ENCODE data around the gene GLUD1. TPM values are rescaled to one million over a fixed set of nuclear protein-coding genes. Genes with fewer than 3 reads are reported as not detected.
A peak's percentile ranks its signal among the peaks of the same experiment; 100 is the strongest.
"Not testable (repeated sequence)": the region's sequence is repeated elsewhere in the genome, so short reads cannot be mapped to it uniquely, and the experiment has no call there.

The GLUD1 gene
- total and polyA plus RNA-seq, 2 experiments from 2014 or later, result 81.8 to 193 TPM

- not testable (repeated sequence) for H3K27ac ChIP-seq; H3K27me3 ChIP-seq; H3K4me1 ChIP-seq (ENCODE audit: low read depth); DNase-seq (ENCODE audit: low read depth in 1 of 2, low spot score in 1 of 2); H3K36me3 ChIP-seq; H3K9me3 ChIP-seq (ENCODE audit: low read depth); H3K4me3 ChIP-seq
These were observed 13.1 kb downstream of the GLUD1 start for GRCh38 chr10:87081574-87081973.

- DNase-seq (ENCODE audit: low read depth in 1 of 2, low spot score in 1 of 2); H3K4me3 ChIP-seq; H3K36me3 ChIP-seq; H3K9me3 ChIP-seq (ENCODE audit: low read depth); H3K27me3 ChIP-seq; H3K27ac ChIP-seq: not testable (repeated sequence)
- peaks cover 12% of the 10 kb centered on the region for H3K4me1 ChIP-seq (ENCODE audit: low read depth)
These were observed 14.0 kb downstream of the GLUD1 start for GRCh38 chr10:87080621-87081020.

DNA sequence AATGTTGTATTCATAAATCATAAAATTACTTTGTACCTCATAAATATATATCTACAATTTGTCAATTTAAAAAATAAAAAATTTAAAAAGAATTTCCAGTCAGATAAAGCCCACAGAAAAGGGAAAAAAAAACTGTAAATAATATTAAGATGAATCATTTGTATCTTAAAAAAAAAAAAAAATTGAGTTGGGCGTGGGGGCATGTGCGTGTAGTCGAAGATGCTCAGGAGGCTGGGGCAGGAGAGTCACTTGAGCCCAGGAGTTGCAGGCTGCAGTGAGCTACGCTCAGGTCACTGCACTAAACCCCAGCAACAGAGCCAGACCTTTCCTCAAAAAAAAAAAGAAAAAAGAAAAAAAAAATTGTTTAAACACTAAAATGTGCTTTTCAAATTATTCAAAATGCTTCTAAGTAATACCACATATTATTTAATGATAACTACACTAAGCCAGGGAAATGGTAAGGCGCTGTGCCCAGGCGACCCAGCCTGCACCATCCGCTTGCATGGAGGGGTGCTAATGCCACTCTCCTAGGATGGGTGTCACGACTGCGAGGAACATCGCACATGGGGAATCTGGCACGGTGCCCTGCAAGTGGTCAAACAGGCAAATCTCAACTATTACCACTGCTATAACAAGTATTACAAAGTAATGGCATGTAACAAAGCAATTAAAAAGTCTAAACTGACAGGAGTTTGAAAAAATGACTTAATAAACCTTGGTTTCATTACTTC, 15.4 kb downstream of the GLUD1 start:
- no peak overlapping the region for H3K27ac ChIP-seq
- peaks cover 12% of the 10 kb centered on the region for H3K4me1 ChIP-seq (ENCODE audit: low read depth)
- H3K4me3 ChIP-seq, result no peak overlapping the region
- H3K27me3 ChIP-seq, result no peaks in the 10 kb centered on the region
- no peak for DNase-seq (ENCODE audit: low read depth in 1 of 2, low spot score in 1 of 2)
- H3K9me3 ChIP-seq (ENCODE audit: low read depth), result no peaks in the 10 kb centered on the region
- H3K36me3 ChIP-seq, result peaks cover 6% of the 10 kb centered on the region
- TF ChIP-seq, protein P1, sequence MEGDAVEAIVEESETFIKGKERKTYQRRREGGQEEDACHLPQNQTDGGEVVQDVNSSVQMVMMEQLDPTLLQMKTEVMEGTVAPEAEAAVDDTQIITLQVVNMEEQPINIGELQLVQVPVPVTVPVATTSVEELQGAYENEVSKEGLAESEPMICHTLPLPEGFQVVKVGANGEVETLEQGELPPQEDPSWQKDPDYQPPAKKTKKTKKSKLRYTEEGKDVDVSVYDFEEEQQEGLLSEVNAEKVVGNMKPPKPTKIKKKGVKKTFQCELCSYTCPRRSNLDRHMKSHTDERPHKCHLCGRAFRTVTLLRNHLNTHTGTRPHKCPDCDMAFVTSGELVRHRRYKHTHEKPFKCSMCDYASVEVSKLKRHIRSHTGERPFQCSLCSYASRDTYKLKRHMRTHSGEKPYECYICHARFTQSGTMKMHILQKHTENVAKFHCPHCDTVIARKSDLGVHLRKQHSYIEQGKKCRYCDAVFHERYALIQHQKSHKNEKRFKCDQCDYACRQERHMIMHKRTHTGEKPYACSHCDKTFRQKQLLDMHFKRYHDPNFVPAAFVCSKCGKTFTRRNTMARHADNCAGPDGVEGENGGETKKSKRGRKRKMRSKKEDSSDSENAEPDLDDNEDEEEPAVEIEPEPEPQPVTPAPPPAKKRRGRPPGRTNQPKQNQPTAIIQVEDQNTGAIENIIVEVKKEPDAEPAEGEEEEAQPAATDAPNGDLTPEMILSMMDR (IDR thresholded peaks at IDR 0.05; ENCODE audit: low read depth, low read length), result no peak

DNA sequence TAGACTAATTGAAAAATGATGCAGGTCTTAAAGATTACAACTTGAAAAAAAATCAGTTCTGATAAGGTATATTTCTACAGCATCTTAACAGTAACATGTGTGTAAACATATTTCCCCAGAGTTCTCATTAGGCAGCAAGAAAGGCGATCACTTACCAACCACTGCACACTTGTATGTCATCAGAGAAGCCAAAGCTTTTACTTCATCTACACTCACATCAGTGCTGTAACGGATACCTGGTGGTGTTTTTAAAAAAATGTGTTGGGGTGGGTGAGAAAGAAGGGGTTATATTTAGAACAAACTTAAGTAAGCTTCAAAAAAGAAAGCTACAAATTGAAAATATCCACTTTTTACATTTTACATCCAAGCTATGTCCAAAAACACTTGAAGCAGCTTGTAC, 18.2 kb downstream of the GLUD1 start:
- not testable (repeated sequence) for H3K27me3 ChIP-seq; H3K4me1 ChIP-seq (ENCODE audit: low read depth); H3K4me3 ChIP-seq; H3K9me3 ChIP-seq (ENCODE audit: low read depth); H3K27ac ChIP-seq; DNase-seq (ENCODE audit: low read depth in 1 of 2, low spot score in 1 of 2)
- peaks cover 13% of the 10 kb centered on the region for H3K36me3 ChIP-seq

GRCh38 chr10:87072449-87072848, 22.2 kb downstream of the GLUD1 start:
- no peak for DNase-seq (ENCODE audit: low read depth in 1 of 2, low spot score in 1 of 2)
- Histone ChIP-seq H3K27me3 (no peaks in the 10 kb centered on the region), H3K4me1 (ENCODE audit: low read depth) (peaks cover 19% of the 10 kb centered on the region), H3K4me3 (no peak overlapping the region), H3K27ac (no peak overlapping the region), H3K36me3 (peaks cover 16% of the 10 kb centered on the region), H3K9me3 (ENCODE audit: low read depth) (no peaks in the 10 kb centered on the region)
- TF ChIP-seq, protein P1 (IDR thresholded peaks at IDR 0.05; ENCODE audit: low read depth, low read length), result no peak

GRCh38 chr10:87068281-87068680, 26.4 kb downstream of the GLUD1 start:
- no peak overlapping the region for H3K4me3 ChIP-seq
- H3K36me3 ChIP-seq, result peaks cover 11% of the 10 kb centered on the region
- DNase-seq (ENCODE audit: low read depth in 1 of 2, low spot score in 1 of 2), result peak in 1 of 2 donors; percentile 51
- peak overlapping the region; percentile 8 for H3K27ac ChIP-seq
- TF ChIP-seq, protein P1 (IDR thresholded peaks at IDR 0.05; ENCODE audit: low read depth, low read length), result no peak
- peaks cover 14% of the 10 kb centered on the region for H3K4me1 ChIP-seq (ENCODE audit: low read depth)
- no peaks in the 10 kb centered on the region for H3K9me3 ChIP-seq (ENCODE audit: low read depth)
- H3K27me3 ChIP-seq, result no peaks in the 10 kb centered on the region

GRCh38 chr10:87066865-87067264, 27.8 kb downstream of the GLUD1 start:
- no peak overlapping the region for H3K4me3 ChIP-seq
- no peak for DNase-seq (ENCODE audit: low read depth in 1 of 2, low spot score in 1 of 2)
- H3K9me3 ChIP-seq (ENCODE audit: low read depth), result no peaks in the 10 kb centered on the region
- H3K27me3 ChIP-seq, result no peaks in the 10 kb centered on the region
- no peak overlapping the region for H3K27ac ChIP-seq
- TF ChIP-seq, protein P1 (IDR thresholded peaks at IDR 0.05; ENCODE audit: low read depth, low read length), result no peak
- peaks cover 24% of the 10 kb centered on the region for H3K36me3 ChIP-seq
- peaks cover 14% of the 10 kb centered on the region for H3K4me1 ChIP-seq (ENCODE audit: low read depth)
